Vagina (tissue), 2 donors: Measurements from ENCODE around the gene MRPL27. TPM values are rescaled to one million over a fixed set of nuclear protein-coding genes. Genes with fewer than 3 reads are reported as not detected.

Experiments used
- DNase-seq, 2 donors: peaks; one replicate each; pipeline ENCODE4 v3.0.0-alpha.2; 2017; ENCODE audit errors: extremely low spot score in 2 of 2
- H3K27ac ChIP-seq: fragments of 200-600 bp; sonication (generic); one replicate; pipeline ENCODE4 v1.5.1; 2019
- H3K27me3 ChIP-seq: fragments of 200-600 bp; sonication (generic); one replicate; pipeline ENCODE4 v1.5.1; 2019
- H3K36me3 ChIP-seq, 2 donors: fragments of 200-600 bp; sonication (generic); one replicate each; pipeline ENCODE4 v1.5.1; 2017 to 2019
- H3K4me1 ChIP-seq: fragments of 200-600 bp; sonication (generic); one replicate; pipeline ENCODE4 v1.5.1; 2019
- H3K4me3 ChIP-seq, 2 donors: fragments of 200-600 bp; sonication (generic); 1 replicate in 1 of 2; 2 replicates in 1 of 2; pipeline ENCODE4 v1.5.1; 2016 to 2019
- H3K9me3 ChIP-seq: fragments of 200-600 bp; sonication (generic); one replicate; pipeline ENCODE4 v1.5.1; 2019
- POLR2A ChIP-seq, 2 donors: fragments of 450-650 bp; IDR thresholded peaks; one replicate each; pipeline ENCODE4 v1.6.1; 2017; ENCODE audit warnings: antibody characterized with exemption in 2 of 2, mild to moderate bottlenecking in 2 of 2, moderate library complexity in 2 of 2
- POLR2AphosphoS5 ChIP-seq, 2 donors: sonication (generic); formaldehyde crosslinking; IDR thresholded peaks; one replicate each; pipeline ENCODE4 v1.9.0; 2017; ENCODE audit warnings: antibody characterized with exemption in 2 of 2, mild to moderate bottlenecking in 2 of 2, low read depth in 1 of 2; ENCODE audit not compliant: insufficient read depth in 1 of 2
- intact Hi-C: fragments of 100-400 bp; cut with DNase I; formaldehyde crosslinking; loops from one replicate; pipeline ENCODE4 v1.15.1; 2023
- total RNA-seq: library from RNA; depleted of rRNA; stranded (reverse); fragments of >200 nt; gene quantifications from one replicate; pipeline ENCODE4 v1.2.3, GENCODE V29; 2016
- TF ChIP-seq, protein P1 (sequence below), 3 experiments: fragments of 450-650 bp in 2 of 3; fragments of 200-600 bp in 1 of 3; sonication (generic) in 1 of 3; IDR thresholded peaks; one replicate each; pipeline ENCODE4 v1.5.1; 2017 to 2019; ENCODE audit warnings: antibody characterized with exemption in 3 of 3, mild to moderate bottlenecking in 2 of 3, moderate library complexity in 2 of 3

Gene MRPL27
- total RNA-seq, 1 donor from 2014 or later = 41.7 TPM

DNA sequence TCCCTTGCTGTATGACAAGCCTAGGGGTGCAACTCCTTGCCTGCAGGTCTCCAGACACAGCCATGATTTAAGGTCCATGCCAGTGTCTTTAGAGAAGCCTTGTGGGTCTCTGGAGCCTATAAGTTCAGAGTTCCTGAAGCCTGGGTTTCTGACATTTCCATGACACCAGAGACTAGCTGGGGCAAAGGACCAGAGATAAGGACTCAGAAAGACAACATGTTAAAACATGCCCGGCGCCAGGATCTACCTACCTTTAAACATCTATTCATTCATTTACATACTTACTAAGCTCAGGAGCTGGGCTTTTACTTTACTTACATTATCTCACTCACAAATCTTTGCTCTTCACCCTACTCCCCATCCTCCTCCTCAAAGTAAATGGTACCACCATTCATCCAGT, 1.5 kb downstream of the MRPL27 start:
- peaks cover 0 to 41% of the 10 kb centered on the region in 2 donors for H3K36me3 ChIP-seq
- no peaks in the 10 kb centered on the region for H3K9me3 ChIP-seq
- intact Hi-C loops = no loop called here
- no peak overlapping the region for H3K27ac ChIP-seq
- TF ChIP-seq POLR2A (IDR thresholded peaks at IDR 0.05) (no peak), POLR2AphosphoS5 (IDR thresholded peaks at IDR 0.05; ENCODE audit: insufficient read depth in 1 of 2, low read depth in 1 of 2) (no peak)
- TF ChIP-seq, protein P1, sequence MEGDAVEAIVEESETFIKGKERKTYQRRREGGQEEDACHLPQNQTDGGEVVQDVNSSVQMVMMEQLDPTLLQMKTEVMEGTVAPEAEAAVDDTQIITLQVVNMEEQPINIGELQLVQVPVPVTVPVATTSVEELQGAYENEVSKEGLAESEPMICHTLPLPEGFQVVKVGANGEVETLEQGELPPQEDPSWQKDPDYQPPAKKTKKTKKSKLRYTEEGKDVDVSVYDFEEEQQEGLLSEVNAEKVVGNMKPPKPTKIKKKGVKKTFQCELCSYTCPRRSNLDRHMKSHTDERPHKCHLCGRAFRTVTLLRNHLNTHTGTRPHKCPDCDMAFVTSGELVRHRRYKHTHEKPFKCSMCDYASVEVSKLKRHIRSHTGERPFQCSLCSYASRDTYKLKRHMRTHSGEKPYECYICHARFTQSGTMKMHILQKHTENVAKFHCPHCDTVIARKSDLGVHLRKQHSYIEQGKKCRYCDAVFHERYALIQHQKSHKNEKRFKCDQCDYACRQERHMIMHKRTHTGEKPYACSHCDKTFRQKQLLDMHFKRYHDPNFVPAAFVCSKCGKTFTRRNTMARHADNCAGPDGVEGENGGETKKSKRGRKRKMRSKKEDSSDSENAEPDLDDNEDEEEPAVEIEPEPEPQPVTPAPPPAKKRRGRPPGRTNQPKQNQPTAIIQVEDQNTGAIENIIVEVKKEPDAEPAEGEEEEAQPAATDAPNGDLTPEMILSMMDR (IDR thresholded peaks at IDR 0.05) = no peak
- H3K4me1 ChIP-seq = peaks cover 25% of the 10 kb centered on the region
- no peak for DNase-seq
- no peaks in the 10 kb centered on the region for H3K27me3 ChIP-seq
- H3K4me3 ChIP-seq = no peak overlapping the region

DNA sequence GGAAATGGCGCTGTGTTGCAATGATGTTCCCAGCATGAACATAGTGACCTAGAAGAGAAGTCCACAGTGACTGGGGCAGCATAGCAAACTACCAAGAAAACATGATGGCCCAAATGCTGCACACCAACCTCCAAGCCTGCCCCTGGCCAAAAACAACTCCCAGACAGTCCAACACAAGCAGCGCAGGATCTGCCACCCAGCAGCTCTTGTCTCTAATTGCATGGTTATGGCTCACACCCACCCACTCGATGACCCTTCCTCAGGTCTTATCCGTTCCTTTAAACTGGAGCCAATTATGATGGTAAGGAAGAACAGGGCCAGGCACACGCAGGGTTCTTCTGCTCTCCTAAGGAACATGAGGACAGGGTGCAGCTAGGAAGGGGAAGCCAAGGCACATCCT, 2.9 kb downstream of the MRPL27 start:
- peaks cover 0 to 46% of the 10 kb centered on the region in 2 donors for H3K36me3 ChIP-seq
- no peak overlapping the region for H3K27ac ChIP-seq
- H3K9me3 ChIP-seq = no peaks in the 10 kb centered on the region
- TF ChIP-seq, protein P1 (IDR thresholded peaks at IDR 0.05) = no peak
- TF ChIP-seq POLR2AphosphoS5 (IDR thresholded peaks at IDR 0.05; ENCODE audit: insufficient read depth in 1 of 2, low read depth in 1 of 2) (no peak), POLR2A (IDR thresholded peaks at IDR 0.05) (no peak)
- no peak overlapping the region for H3K4me3 ChIP-seq
- no peaks in the 10 kb centered on the region for H3K27me3 ChIP-seq
- DNase-seq = no peak
- intact Hi-C loops = no loop called here
- H3K4me1 ChIP-seq = peaks cover 25% of the 10 kb centered on the region

GRCh38 chr17:50367401-50367800, 5.6 kb downstream of the MRPL27 start:
- no peak for DNase-seq
- no peaks in the 10 kb centered on the region for H3K27me3 ChIP-seq
- no peaks in the 10 kb centered on the region for H3K9me3 ChIP-seq
- TF ChIP-seq POLR2AphosphoS5 (IDR thresholded peaks at IDR 0.05; ENCODE audit: insufficient read depth in 1 of 2, low read depth in 1 of 2) = no peak
- no peak for TF ChIP-seq POLR2A (IDR thresholded peaks at IDR 0.05)
- TF ChIP-seq, protein P1 (IDR thresholded peaks at IDR 0.05) = no peak
- no peak overlapping the region for H3K4me3 ChIP-seq
- intact Hi-C loops = no loop called here
- no peak overlapping the region for H3K27ac ChIP-seq
- peaks cover 30% of the 10 kb centered on the region for H3K4me1 ChIP-seq
- peaks cover 0 to 46% of the 10 kb centered on the region in 2 donors for H3K36me3 ChIP-seq

DNA sequence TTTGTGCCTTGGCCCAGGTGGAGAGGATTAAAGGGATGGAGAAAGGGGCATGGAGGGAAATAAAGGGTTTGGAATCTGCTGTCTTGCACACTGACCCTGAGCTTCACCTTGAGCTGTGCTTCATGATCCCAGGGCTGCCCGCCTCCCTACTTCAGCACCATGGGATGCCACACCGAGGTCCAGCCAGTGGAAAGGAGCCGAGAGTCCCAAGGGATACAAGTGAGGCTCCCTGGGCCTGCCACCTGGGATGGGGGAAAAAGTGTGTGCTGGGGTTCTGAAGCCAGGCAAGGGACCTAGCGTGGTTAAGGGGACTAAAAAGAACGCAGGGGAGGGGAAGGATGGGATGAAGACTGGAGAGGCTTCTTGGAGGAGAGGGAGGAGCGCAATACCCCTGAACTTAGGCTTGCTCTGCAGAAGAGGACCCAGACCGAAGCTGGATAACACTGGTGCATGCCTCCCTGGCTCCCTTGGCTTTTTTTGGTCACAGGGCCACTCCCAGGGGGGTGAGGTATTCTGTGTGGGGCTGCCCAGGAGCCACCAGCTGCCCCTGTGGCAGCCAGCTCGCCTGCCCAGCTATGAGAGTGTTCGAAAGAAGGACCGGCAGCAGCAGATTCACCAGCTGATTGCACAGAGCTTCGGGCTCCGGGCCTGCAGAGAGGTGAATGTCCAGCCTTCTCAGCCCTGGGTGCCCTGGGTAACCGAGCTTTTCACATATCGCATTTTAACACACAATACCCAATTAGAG, 7.2 kb downstream of the MRPL27 start:
- TF ChIP-seq POLR2A (IDR thresholded peaks at IDR 0.05) = no peak
- TF ChIP-seq, protein P1 (IDR thresholded peaks at IDR 0.05) = no peak
- no peak for TF ChIP-seq POLR2AphosphoS5 (IDR thresholded peaks at IDR 0.05; ENCODE audit: insufficient read depth in 1 of 2, low read depth in 1 of 2)
- intact Hi-C loops = no loop called here
- DNase-seq = no peak
- no peaks in the 10 kb centered on the region for H3K9me3 ChIP-seq
- H3K4me3 ChIP-seq = no peak overlapping the region
- H3K4me1 ChIP-seq = peaks cover 18% of the 10 kb centered on the region
- no peak overlapping the region for H3K27ac ChIP-seq
- H3K27me3 ChIP-seq = no peaks in the 10 kb centered on the region
- H3K36me3 ChIP-seq = peaks cover 0 to 46% of the 10 kb centered on the region in 2 donors

GRCh38 chr17:50365165-50365564, 7.8 kb downstream of the MRPL27 start:
- no peak for TF ChIP-seq POLR2A (IDR thresholded peaks at IDR 0.05)
- TF ChIP-seq, protein P1 (IDR thresholded peaks at IDR 0.05) = no peak
- TF ChIP-seq POLR2AphosphoS5 (IDR thresholded peaks at IDR 0.05; ENCODE audit: insufficient read depth in 1 of 2, low read depth in 1 of 2) = no peak
- intact Hi-C loops = no loop called here

More at GRCh38 chr17:50365165-50365564, 7.8 kb downstream of the MRPL27 start:
- Histone ChIP-seq H3K9me3 (no peaks in the 10 kb centered on the region), H3K27ac (no peak overlapping the region), H3K4me1 (peaks cover 18% of the 10 kb centered on the region), H3K4me3 (no peak overlapping the region), H3K36me3 (peaks cover 0 to 42% of the 10 kb centered on the region in 2 donors), H3K27me3 (no peaks in the 10 kb centered on the region)
- no peak for DNase-seq
